ENCODE data around the gene SUMO3. TPM values are rescaled to one million over a fixed set of nuclear protein-coding genes. Genes with fewer than 3 reads are reported as not detected.

Gene SUMO3
- total and polyA plus RNA-seq, 7 experiments from 2014 or later = 46.9 to 91.7 (median 76.5) TPM

GRCh38 chr21:44778499-44778911 lies 39.4 kb downstream of the SUMO3 start:
- Mint-ChIP-seq H3K9me3 (no peaks in the 10 kb centered on the region), H3K4me1 (peaks cover 3 to 40% (median 28%) of the 10 kb centered on the region in 7 donors), H3K27me3 (no peaks in the 10 kb centered on the region), H3K36me3 (peaks cover 8 to 47% (median 23%) of the 10 kb centered on the region in 5 donors), H3K4me3 (peak overlapping the region in 1 of 10 donors; percentile 26), H3K27ac (peak overlapping the region in 1 of 9 donors; percentile 56)
- intact Hi-C loops (cut with micrococcal nuclease) = no loop called here
- no peaks in the 10 kb centered on the region for H3K4me1 ChIP-seq (ENCODE audit: control insufficient read depth in 2 of 2, insufficient read depth in 2 of 2, low read length in 2 of 2)
- ChIA-PET CTCF (no interaction called here), POLR2A (no interaction called here)
- H3K9me3 ChIP-seq (ENCODE audit: control insufficient read depth in 2 of 3, low read length in 3 of 3) = no peaks in the 10 kb centered on the region
- no peak overlapping the region for H3K27ac ChIP-seq (ENCODE audit: low read depth, low read length)
- H3K4me3 ChIP-seq (ENCODE audit: low read length) = no peak overlapping the region
- no peaks in the 10 kb centered on the region for H3K27me3 ChIP-seq (ENCODE audit: control insufficient read depth in 2 of 2, insufficient read depth in 2 of 2, low read length in 2 of 2)
- peaks cover 4 to 64% (median 7%) of the 10 kb centered on the region in 3 experiments for H3K36me3 ChIP-seq (ENCODE audit: control insufficient read depth in 2 of 3, insufficient read depth in 3 of 3, low read length in 3 of 3)
- ATAC-seq = no peak
- no peak for DNase-seq

- peak overlapping the region in 1 of 9 donors; percentile 31 for H3K27ac Mint-ChIP-seq
- no peak overlapping the region for H3K4me3 Mint-ChIP-seq
- no peaks in the 10 kb centered on the region for H3K9me3 Mint-ChIP-seq
- ChIA-PET CTCF (no interaction called here), POLR2A (no interaction called here)
- Histone ChIP-seq H3K27me3 (ENCODE audit: control insufficient read depth in 2 of 2, insufficient read depth in 2 of 2, low read length in 2 of 2) (no peaks in the 10 kb centered on the region), H3K27ac (ENCODE audit: low read depth, low read length) (no peak overlapping the region), H3K36me3 (ENCODE audit: control insufficient read depth in 2 of 3, insufficient read depth in 3 of 3, low read length in 3 of 3) (peaks cover 4 to 64% (median 9%) of the 10 kb centered on the region in 3 experiments), H3K4me1 (ENCODE audit: control insufficient read depth in 2 of 2, insufficient read depth in 2 of 2, low read length in 2 of 2) (no peaks in the 10 kb centered on the region), H3K4me3 (ENCODE audit: low read length) (no peak overlapping the region), H3K9me3 (ENCODE audit: control insufficient read depth in 2 of 3, low read length in 3 of 3) (no peaks in the 10 kb centered on the region)
- no peak for DNase-seq
- no peaks in the 10 kb centered on the region for H3K27me3 Mint-ChIP-seq
- intact Hi-C loops (cut with micrococcal nuclease) = no loop called here
- peaks cover 7 to 43% (median 20%) of the 10 kb centered on the region in 5 donors for H3K36me3 Mint-ChIP-seq
- peaks cover 2 to 36% (median 24%) of the 10 kb centered on the region in 7 donors for H3K4me1 Mint-ChIP-seq
- no peak for ATAC-seq
Measured at GRCh38 chr21:44778094-44778493, 39.8 kb downstream of the SUMO3 start.

- no peaks in the 10 kb centered on the region for H3K9me3 ChIP-seq (ENCODE audit: control insufficient read depth in 2 of 3, low read length in 3 of 3)
- no peak overlapping the region for H3K4me3 ChIP-seq (ENCODE audit: low read length)
- H3K27ac ChIP-seq (ENCODE audit: low read depth, low read length) = no peak overlapping the region
- H3K4me1 Mint-ChIP-seq = peaks cover 0 to 17% (median 7%) of the 10 kb centered on the region in 7 donors
- H3K36me3 Mint-ChIP-seq = peaks cover 7 to 52% (median 24%) of the 10 kb centered on the region in 5 donors
- no peak overlapping the region for H3K4me3 Mint-ChIP-seq
- DNase-seq = peak in 1 of 9 donors; percentile 17
- H3K4me1 ChIP-seq (ENCODE audit: control insufficient read depth in 2 of 2, insufficient read depth in 2 of 2, low read length in 2 of 2) = no peaks in the 10 kb centered on the region
- peak overlapping the region in 1 of 9 donors; percentile 41 for H3K27ac Mint-ChIP-seq
- H3K27me3 Mint-ChIP-seq = no peaks in the 10 kb centered on the region
- ATAC-seq = no peak
- ChIA-PET POLR2A (no interaction called here), CTCF (no interaction called here)
- intact Hi-C loops (cut with micrococcal nuclease) = no loop called here
- H3K9me3 Mint-ChIP-seq = no peaks in the 10 kb centered on the region
- peaks cover 9 to 80% (median 17%) of the 10 kb centered on the region in 3 experiments for H3K36me3 ChIP-seq (ENCODE audit: control insufficient read depth in 2 of 3, insufficient read depth in 3 of 3, low read length in 3 of 3)
- H3K27me3 ChIP-seq (ENCODE audit: control insufficient read depth in 2 of 2, insufficient read depth in 2 of 2, low read length in 2 of 2) = no peaks in the 10 kb centered on the region
Measured at GRCh38 chr21:44774972-44775371, 42.9 kb downstream of the SUMO3 start.

- Histone ChIP-seq H3K27me3 (ENCODE audit: control insufficient read depth in 2 of 2, insufficient read depth in 2 of 2, low read length in 2 of 2) (no peaks in the 10 kb centered on the region), H3K36me3 (ENCODE audit: control insufficient read depth in 2 of 3, insufficient read depth in 3 of 3, low read length in 3 of 3) (peaks cover 9 to 80% (median 17%) of the 10 kb centered on the region in 3 experiments), H3K4me3 (ENCODE audit: low read length) (no peak overlapping the region), H3K4me1 (ENCODE audit: control insufficient read depth in 2 of 2, insufficient read depth in 2 of 2, low read length in 2 of 2) (no peaks in the 10 kb centered on the region), H3K27ac (ENCODE audit: low read depth, low read length) (no peak overlapping the region), H3K9me3 (ENCODE audit: control insufficient read depth in 2 of 3, low read length in 3 of 3) (no peaks in the 10 kb centered on the region)
- ChIA-PET CTCF (interaction anchor here (1.0 kb wide), 1 partner anchor 263 kb away, joined by 4 read pairs; no protein-coding TSS in a partner anchor), POLR2A (interaction anchor here (0.9 kb wide), 1 partner anchor 9 kb away, joined by 3 read pairs; no protein-coding TSS in a partner anchor)
- Mint-ChIP-seq H3K4me3 (no peak overlapping the region), H3K36me3 (peaks cover 7 to 54% (median 23%) of the 10 kb centered on the region in 5 donors), H3K4me1 (peaks cover 0 to 8% (median 7%) of the 10 kb centered on the region in 7 donors), H3K9me3 (no peaks in the 10 kb centered on the region), H3K27ac (peak overlapping the region in 1 of 9 donors; percentile 33), H3K27me3 (no peaks in the 10 kb centered on the region)
- intact Hi-C loops (cut with micrococcal nuclease) = no loop called here
- ATAC-seq (no peak), DNase-seq (peak in 1 of 9 donors; percentile 18)
Measured at GRCh38 chr21:44773291-44773932, 44.5 kb downstream of the SUMO3 start.

GRCh38 chr21:44771896-44772525 lies 45.9 kb downstream of the SUMO3 start:
- no peaks in the 10 kb centered on the region for H3K4me1 ChIP-seq (ENCODE audit: control insufficient read depth in 2 of 2, insufficient read depth in 2 of 2, low read length in 2 of 2)
- CTCF ChIA-PET = no interaction called here
- Mint-ChIP-seq H3K27me3 (no peaks in the 10 kb centered on the region), H3K4me1 (peaks cover 0 to 2% (median 0%) of the 10 kb centered on the region in 7 donors), H3K4me3 (no peak overlapping the region), H3K27ac (peak overlapping the region in 1 of 9 donors; percentile 9), H3K9me3 (no peaks in the 10 kb centered on the region), H3K36me3 (peaks cover 4 to 43% (median 20%) of the 10 kb centered on the region in 5 donors)
- intact Hi-C loops (cut with micrococcal nuclease) = no loop called here
- DNase-seq (peak in 1 of 9 donors; percentile 9), ATAC-seq (no peak)
- H3K27ac ChIP-seq (ENCODE audit: low read depth, low read length) = no peak overlapping the region
- peaks cover 9 to 68% (median 17%) of the 10 kb centered on the region in 3 experiments for H3K36me3 ChIP-seq (ENCODE audit: control insufficient read depth in 2 of 3, insufficient read depth in 3 of 3, low read length in 3 of 3)
- POLR2A ChIA-PET = interaction anchor here (0.5 kb wide), 1 partner anchor 158 kb away, joined by 8 read pairs; no protein-coding TSS in a partner anchor
- no peaks in the 10 kb centered on the region for H3K27me3 ChIP-seq (ENCODE audit: control insufficient read depth in 2 of 2, insufficient read depth in 2 of 2, low read length in 2 of 2)
- H3K9me3 ChIP-seq (ENCODE audit: control insufficient read depth in 2 of 3, low read length in 3 of 3) = no peaks in the 10 kb centered on the region
- H3K4me3 ChIP-seq (ENCODE audit: low read length) = no peak overlapping the region

GRCh38 chr21:44767834-44768831 lies 49.7 kb downstream of the SUMO3 start:
- DNase-seq = no peak
- H3K36me3 Mint-ChIP-seq = peaks cover 0 to 27% (median 11%) of the 10 kb centered on the region in 5 donors
- Histone ChIP-seq H3K27me3 (ENCODE audit: control insufficient read depth in 2 of 2, insufficient read depth in 2 of 2, low read length in 2 of 2) (no peaks in the 10 kb centered on the region), H3K36me3 (ENCODE audit: control insufficient read depth in 2 of 3, insufficient read depth in 3 of 3, low read length in 3 of 3) (peaks cover 0 to 34% (median 13%) of the 10 kb centered on the region in 3 experiments), H3K27ac (ENCODE audit: low read depth, low read length) (no peak overlapping the region), H3K4me3 (ENCODE audit: low read length) (no peak overlapping the region), H3K4me1 (ENCODE audit: control insufficient read depth in 2 of 2, insufficient read depth in 2 of 2, low read length in 2 of 2) (peaks cover 13 to 17% of the 10 kb centered on the region in 2 donors), H3K9me3 (ENCODE audit: control insufficient read depth in 2 of 3, low read length in 3 of 3) (no peaks in the 10 kb centered on the region)
- ChIA-PET POLR2A (interaction anchor here (0.7 kb wide), 1 partner anchor 799 kb away, joined by 3 read pairs; no protein-coding TSS in a partner anchor), CTCF (no interaction called here)
- H3K27ac Mint-ChIP-seq = no peak overlapping the region
- H3K4me1 Mint-ChIP-seq = peaks cover 7 to 19% (median 11%) of the 10 kb centered on the region in 7 donors
- no peak overlapping the region for H3K4me3 Mint-ChIP-seq
- no peaks in the 10 kb centered on the region for H3K9me3 Mint-ChIP-seq
- no peak for ATAC-seq
- intact Hi-C loops (cut with micrococcal nuclease) = no loop called here
- no peaks in the 10 kb centered on the region for H3K27me3 Mint-ChIP-seq

All from naive thymus-derived CD4-positive, alpha-beta T cell (primary cell).